Measurements from ENCODE around the gene CLIC4.

- TF ChIP-seq CTCF (conservative IDR thresholded peaks at IDR 0.05; ENCODE audit: low read depth in 2 of 2) (no peak), POLR2AphosphoS5 (IDR thresholded peaks at IDR 0.05; ENCODE audit: low read depth) (no peak), JUNB (IDR thresholded peaks at IDR 0.05; ENCODE audit: unreplicated experiment) (no peak), EZH2 (IDR thresholded peaks at IDR 0.05; ENCODE audit: low read depth, unreplicated experiment) (no peak), CREB1 (CRISPR knock-in tag; IDR thresholded peaks at IDR 0.05; ENCODE audit: low read depth) (no peak), EZH2phosphoT487 (IDR thresholded peaks at IDR 0.05; ENCODE audit: unreplicated experiment) (no peak), ETS1 (IDR thresholded peaks at IDR 0.05) (no peak), NANOG (IDR thresholded peaks at IDR 0.05; ENCODE audit: borderline replicate concordance) (no peak), REST (IDR thresholded peaks at IDR 0.05; ENCODE audit: unreplicated experiment) (no peak), ZNF331 (CRISPR knock-in tag; IDR thresholded peaks at IDR 0.05; ENCODE audit: low read depth) (no peak), STAT1 (IDR thresholded peaks at IDR 0.05; ENCODE audit: unreplicated experiment) (no peak), ZNF462 (CRISPR knock-in tag; IDR thresholded peaks at IDR 0.05) (no peak)
Observed at GRCh38 chr1:24827379-24828135, 82.3 kb downstream of the CLIC4 start.

All from GM23338 (cell line).